HG03575 (cell line): ENCODE measurements around the gene SNRK.

Experiments used
- ATAC-seq: cut with Tn5 transposase; IDR thresholded peaks from one replicate; pipeline ENCODE4 v1.9.1; 2021; ENCODE audit not compliant: unreplicated experiment, insufficient number of reproducible peaks, low FRiP score; ENCODE audit errors: extremely low read depth

The SNRK gene

GRCh38 chr3:43363621-43364266 is 77.4 kb downstream of the SNRK start:
- ATAC-seq: no peak

GRCh38 chr3:43364494-43364893 is 78.2 kb downstream of the SNRK start:
- no peak for ATAC-seq

DNA sequence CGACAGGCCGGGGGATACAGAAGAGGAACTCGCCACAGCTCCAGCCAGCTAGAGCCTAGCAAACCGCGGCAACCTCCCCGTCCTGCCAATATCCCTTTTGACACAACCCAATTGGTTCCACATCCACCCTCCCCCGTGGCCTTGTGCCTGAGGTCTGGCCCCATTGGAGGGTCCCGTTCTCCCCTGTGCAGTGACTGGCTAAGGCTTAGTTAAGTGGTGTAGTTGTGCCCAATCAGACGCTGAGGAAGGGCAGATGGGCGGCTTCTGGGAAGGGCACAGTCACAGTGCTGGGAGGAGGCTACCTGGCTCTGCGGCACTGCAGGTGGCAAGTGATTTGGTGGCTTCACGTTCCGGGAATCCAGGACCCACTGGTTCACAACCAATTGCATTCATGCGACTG is 78.6 kb downstream of the SNRK start:
- ATAC-seq: no peak

DNA sequence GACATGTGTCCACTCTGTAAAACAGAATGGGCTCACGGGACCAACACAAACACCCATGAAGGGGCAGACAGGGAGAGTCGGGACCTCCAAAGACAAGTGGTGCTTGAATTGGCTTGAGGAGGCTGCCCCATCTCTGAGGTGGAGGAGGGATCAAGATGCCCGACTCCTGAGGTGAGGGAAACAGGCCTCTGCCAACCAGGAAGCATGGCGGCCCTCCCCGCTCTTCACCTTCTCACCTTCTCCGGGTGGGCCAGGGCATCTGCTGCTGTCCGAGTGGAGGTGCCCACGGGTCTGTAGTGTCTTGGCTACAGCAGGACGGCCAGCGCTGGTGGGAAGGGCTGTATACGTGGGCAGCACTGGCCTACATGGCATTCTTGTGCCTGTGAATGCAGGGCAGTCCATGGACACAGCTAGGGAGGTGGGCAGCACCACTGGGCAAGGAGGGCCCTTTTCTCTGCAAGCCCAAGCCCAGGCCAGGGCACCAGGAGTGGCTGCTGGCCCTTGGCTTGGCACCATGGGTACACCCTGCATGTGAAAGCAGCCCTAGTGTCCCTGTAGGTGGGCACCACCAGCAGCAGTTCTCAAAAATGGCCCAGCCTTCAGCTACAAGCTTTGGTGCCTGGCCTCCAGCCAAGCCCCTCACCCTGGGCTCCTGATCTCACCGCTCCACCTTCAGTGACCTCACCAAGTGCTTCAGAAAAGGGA is 79.4 kb downstream of the SNRK start:
- ATAC-seq: no peak

DNA sequence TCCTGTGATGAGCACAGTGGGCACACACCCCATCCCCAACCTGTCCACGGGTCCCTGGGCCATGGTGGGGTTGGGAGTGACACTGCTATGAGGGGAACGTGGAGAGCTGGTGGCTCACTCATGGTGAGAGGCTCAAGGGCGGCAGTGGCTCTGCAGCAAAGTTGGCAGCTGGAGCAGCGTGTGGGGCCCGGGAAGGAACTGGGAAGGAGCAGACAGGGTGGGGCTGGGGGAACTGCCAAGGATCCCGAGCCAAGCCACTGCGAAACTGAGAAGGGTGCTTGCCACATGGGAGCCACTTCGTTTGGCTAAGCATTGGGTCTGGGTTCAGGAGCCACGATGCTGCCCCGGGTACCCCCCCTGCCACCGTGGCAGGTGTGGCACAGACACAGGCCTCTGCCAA is 80.1 kb downstream of the SNRK start:
- no peak for ATAC-seq

GRCh38 chr3:43366885-43367284 is 80.5 kb downstream of the SNRK start:
- no peak for ATAC-seq

DNA sequence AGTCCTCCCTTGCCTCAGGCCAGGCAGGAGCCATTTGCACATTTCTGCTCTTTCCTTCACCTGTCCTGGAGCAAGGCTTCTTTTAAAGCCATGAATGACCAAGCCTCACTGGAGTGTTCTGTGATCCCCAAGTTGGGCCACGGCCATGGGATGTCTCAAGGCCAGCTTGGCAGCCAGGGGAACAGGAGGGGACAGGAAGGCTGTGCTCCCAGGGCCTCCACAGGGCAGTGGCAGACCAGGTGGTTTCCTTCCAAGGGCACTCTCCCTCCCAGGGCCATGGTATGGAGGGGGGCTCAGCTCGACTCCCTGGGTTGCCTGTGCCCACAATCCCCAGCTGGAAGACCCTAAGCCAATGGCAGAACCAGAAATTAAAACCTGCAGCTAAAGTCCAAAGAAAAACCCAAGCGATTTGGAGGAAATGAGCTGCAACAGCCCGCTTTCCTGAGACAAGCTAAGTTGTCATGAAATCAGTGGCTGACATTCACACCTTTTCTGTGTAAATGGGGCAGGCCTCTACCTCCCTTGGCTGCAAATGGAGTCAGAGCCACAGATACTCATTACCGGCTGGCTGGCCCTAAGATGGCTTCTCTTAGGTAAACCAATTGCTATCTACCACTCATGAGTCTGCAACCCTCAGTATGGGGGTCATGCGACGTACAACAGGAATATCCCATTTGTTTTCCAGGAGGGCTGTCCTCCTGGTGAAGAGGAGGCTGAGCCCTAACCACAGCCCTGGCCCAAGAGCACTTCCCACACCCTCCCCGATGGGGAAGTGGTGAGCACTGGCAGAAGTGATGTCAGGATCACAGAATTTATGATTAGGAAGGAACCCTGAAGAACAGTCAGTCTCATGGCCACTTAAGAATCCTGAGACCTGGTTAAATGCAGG is 83.3 kb downstream of the SNRK start:
- ATAC-seq: no peak

GRCh38 chr3:43370293-43370980 is 84.1 kb downstream of the SNRK start:
- no peak for ATAC-seq

DNA sequence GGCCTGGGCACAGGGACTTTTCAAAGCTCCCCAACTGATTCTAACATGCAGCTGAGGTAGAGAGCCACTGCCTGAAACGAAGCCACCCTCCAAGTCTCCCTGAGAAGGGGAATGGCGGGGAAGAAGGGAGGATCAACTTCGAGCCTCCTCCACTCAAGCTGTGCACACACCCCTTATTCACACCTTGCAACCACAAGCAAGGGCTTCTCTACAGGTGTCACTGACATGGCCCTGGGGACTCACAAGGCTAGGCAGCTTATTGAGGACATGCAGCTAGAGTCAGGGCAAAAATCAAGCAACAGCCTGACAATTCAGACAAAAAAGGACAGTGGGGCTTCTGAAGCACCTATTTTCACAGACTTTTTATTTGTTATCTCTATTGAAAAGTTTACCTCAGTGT is 85.2 kb downstream of the SNRK start:
- no peak for ATAC-seq

- ATAC-seq: no peak
Observed at GRCh38 chr3:43372007-43372740, 85.8 kb downstream of the SNRK start.

DNA sequence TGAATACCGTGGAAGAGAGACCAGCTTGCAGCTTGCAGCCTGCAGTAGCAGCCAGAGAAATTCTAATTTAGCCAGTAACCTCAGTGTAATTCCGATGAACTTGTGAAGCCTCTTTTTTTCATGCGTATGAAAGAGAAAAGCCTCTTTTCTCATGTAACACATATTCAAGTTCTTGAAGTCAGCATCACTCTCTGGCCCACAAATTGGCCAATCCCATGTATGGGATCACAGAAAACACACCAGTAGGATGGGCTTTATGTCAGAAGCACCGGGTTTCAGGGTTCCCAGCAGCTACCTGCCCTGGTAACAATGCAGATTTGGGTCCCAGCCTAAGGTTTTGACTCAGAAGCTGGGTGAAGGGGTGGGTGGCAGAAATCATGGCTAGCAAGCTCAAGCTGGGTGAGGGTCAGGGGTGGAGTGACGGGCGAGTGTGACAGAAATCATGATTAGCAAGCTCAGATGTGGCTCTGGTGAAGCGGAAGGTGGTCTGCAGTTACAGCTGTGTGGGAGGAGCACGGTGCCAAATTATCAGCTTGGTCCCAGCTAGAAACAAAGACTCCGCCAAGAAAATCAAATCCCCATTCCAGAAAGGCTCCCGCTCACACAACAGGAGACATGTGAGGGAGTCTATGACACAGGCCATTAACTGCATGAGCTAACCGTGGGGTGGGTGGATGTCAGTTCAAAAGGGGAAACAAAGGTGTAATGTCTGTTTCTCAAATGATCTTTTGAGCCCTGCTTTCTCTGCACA is 86.6 kb downstream of the SNRK start:
- ATAC-seq: no peak

DNA sequence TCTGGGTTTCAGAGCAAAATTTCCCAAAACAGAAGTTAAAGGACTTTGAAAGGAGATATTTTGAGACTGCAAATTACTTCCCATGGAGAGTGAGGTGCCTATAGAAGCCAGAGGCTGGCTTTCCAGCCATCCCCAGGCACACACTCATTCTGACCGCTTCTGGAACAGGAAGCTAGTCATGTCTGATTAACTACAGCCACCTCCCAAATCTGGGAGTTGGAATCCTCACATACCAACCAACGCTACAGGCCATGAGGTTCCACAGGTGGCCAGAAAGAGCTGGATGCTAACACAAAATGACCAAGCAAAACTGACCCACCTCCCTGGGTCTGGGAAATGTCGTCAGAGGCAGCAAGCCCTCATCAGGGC is 87.2 kb downstream of the SNRK start:
- ATAC-seq: no peak

- ATAC-seq: no peak
Observed at GRCh38 chr3:43378066-43378935, 92.0 kb downstream of the SNRK start.

DNA sequence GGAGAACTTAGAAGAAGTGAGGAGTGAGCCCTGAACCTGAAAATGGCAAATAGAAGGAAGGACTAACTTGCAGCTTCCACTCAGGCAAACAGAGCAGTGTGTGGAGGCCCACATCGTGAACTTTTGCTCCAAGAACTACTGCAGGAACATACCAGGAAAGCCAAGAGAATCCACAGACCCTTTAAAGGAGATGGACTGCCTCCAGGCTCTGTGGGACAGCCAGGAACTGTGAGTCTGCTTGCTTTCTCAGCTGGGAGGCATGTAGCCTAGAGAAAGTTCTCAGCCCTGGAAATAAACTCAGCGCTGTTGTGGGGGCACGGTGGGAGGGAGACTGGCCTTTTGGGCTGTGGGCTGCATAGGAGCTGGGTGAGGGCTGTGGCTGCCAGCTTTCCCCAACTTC is 93.0 kb downstream of the SNRK start:
- ATAC-seq: no peak

DNA sequence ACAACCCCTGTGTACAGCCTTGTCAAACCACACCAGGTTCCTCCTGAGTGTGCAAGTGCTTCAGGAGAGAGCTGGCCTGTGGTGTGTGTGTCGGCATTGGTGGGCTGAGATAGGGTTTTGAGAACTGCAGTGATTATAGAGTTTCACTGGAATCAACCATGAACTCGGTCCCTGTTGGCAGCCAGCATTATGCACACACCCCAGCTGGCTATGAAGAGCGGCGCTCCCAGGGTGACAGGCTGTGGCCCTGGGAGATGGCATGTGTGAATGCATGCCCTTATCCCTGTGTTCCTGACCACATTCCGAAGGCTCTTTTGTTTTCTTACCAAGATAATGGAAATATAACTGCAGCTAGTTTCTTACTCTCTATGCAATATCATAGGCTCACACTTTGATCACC is 101.8 kb downstream of the SNRK start:
- no peak for ATAC-seq

DNA sequence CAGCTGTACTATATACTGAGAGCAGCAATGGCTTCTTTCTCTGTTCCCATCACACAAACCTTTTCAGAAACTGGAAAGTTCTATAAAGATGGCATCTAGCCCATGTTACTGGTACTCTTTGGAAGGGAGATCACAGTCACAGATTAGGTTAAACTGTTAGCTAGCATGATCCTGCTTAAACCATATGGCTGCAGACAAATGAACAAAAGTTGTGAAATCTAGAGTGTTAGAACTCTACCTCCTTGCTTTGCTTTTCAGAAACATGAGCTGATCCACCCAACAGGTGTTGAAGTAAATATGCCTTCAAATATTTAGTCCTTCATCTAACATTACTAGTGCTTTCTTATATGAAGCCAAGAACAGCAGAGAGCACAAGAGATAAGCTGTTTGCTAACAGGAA is 102.6 kb downstream of the SNRK start:
- ATAC-seq: no peak
